Activated naive CD4-positive, alpha-beta T cell treated with anti-CD3 and anti-CD28 coated beads, Interleukin-2, amount 10 ng/mL, durations not matched to agents 7 days and 5 days (primary cell): Measurements from ENCODE around the gene ADCY6.

Source experiments
- CTCF ChIA-PET: fragments of 350-600 bp; sonication (Branson Sonifier 250); formaldehyde crosslinking; loops from one replicate; lab custom pipeline; 2021; ENCODE audit warnings: antibody characterized with exemption; lab: Charles Lee
- DNase-seq: peaks from one replicate; pipeline ENCODE4 v3.0.0-alpha.2; 2020
- H3K27ac Mint-ChIP-seq: one replicate; pipeline ENCODE4 v1.8.0; 2021; ENCODE audit warnings: mild to moderate bottlenecking, moderate library complexity, mixed read lengths
- H3K27me3 Mint-ChIP-seq: one replicate; pipeline ENCODE4 v1.8.0; 2021; ENCODE audit warnings: mild to moderate bottlenecking, mixed read lengths
- H3K36me3 Mint-ChIP-seq: one replicate; pipeline ENCODE4 v1.8.0; 2021; ENCODE audit warnings: mixed read lengths
- H3K4me1 Mint-ChIP-seq: one replicate; pipeline ENCODE4 v1.8.0; 2021; ENCODE audit warnings: mixed read lengths
- H3K4me3 Mint-ChIP-seq: one replicate; pipeline ENCODE4 v1.8.0; 2021; ENCODE audit warnings: mild to moderate bottlenecking, moderate library complexity, mixed read lengths
- H3K9me3 Mint-ChIP-seq: one replicate; pipeline ENCODE4 v1.8.0; 2021; ENCODE audit warnings: mixed read lengths

The ADCY6 gene

DNA sequence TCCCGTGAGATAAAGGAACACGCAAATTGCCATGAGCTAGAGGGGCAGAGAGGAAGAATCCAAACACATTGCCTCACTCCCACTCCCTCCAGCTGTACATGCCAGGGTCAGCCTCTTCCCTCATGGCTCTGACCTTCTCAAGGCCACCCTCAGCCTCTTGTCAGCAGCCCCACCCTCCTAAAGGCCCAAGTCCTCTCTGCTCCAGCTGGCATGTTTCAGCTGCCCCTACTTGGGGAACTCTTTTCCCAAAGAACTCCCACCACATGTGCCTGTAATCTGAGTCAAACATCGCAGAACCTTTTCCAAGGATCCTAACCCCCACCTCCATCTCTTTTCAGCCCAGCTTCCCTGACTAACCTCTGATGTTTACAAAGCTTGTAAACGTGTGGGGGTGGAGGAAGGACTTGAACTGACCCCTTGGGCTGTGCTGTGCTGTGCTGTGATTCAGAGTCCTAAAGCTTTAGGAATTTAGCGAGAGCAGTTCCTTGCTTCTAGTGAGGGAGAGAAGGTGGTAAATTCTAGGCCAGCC lies 22.1 kb upstream of the ADCY6 start:
- Mint-ChIP-seq H3K27ac (no peak overlapping the region), H3K4me1 (peaks cover 16% of the 10 kb centered on the region), H3K9me3 (no peaks in the 10 kb centered on the region), H3K27me3 (peaks cover 50% of the 10 kb centered on the region), H3K36me3 (no peaks in the 10 kb centered on the region), H3K4me3 (no peak overlapping the region)
- CTCF ChIA-PET = interaction anchor here (1.1 to 1.2 kb wide), 2 partner anchors 17 to 58 kb away, joined by 3 read pairs; no protein-coding TSS in a partner anchor
- no peak for DNase-seq

DNA sequence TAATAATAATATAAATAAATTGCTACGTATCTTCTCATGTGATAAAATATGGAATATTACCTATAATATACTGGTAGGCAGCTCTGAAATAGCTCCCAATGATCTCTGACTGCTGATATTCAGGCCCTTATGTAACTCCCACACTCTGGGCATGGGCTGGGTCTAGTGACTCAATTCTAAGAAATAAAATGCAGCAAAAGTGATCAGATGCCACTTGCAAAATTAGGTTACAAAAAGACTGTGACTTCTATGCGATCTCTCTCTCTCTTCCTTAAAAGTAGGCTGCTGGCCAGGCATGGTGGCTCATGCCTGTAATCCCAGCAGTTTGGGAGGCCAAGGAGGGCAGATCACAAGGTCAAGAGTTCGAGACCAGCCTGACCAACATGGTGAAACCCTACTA lies 19.1 kb upstream of the ADCY6 start:
- Mint-ChIP-seq H3K9me3 (no peaks in the 10 kb centered on the region), H3K27me3 (peaks cover 34% of the 10 kb centered on the region), H3K27ac (no peak overlapping the region), H3K4me1 (peaks cover 6% of the 10 kb centered on the region), H3K4me3 (no peak overlapping the region), H3K36me3 (no peaks in the 10 kb centered on the region)
- DNase-seq = no peak
- CTCF ChIA-PET = interaction anchor here (1.4 kb wide), 1 partner anchor 13 kb away, joined by 4 read pairs; no protein-coding TSS in a partner anchor

DNA sequence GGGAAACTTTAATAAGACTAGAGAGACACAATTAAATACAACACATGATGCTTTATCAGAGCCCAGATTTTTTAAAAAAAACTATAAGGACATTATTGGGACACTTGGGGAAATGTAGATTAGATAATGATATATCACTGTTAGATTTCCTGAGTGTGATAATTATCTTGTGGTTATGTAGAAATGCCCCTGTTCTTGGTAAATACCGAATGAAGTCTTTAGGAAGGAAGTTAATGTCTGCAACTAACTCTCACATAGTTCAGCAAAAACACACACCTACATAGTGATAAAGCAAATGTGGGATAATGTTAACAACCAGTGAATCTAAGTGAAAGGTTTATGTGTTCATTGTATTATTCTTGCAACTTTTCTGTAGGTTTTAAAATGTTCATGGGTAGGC lies 14.8 kb upstream of the ADCY6 start:
- CTCF ChIA-PET = interaction anchor here (2.6 kb wide), 1 partner anchor 9 kb away, joined by 14 read pairs; no protein-coding TSS in a partner anchor
- H3K27ac Mint-ChIP-seq = no peak overlapping the region
- peaks cover 11% of the 10 kb centered on the region for H3K27me3 Mint-ChIP-seq
- H3K9me3 Mint-ChIP-seq = no peaks in the 10 kb centered on the region
- H3K4me3 Mint-ChIP-seq = no peak overlapping the region
- no peaks in the 10 kb centered on the region for H3K36me3 Mint-ChIP-seq
- H3K4me1 Mint-ChIP-seq = peaks cover 6% of the 10 kb centered on the region
- DNase-seq = no peak

DNA sequence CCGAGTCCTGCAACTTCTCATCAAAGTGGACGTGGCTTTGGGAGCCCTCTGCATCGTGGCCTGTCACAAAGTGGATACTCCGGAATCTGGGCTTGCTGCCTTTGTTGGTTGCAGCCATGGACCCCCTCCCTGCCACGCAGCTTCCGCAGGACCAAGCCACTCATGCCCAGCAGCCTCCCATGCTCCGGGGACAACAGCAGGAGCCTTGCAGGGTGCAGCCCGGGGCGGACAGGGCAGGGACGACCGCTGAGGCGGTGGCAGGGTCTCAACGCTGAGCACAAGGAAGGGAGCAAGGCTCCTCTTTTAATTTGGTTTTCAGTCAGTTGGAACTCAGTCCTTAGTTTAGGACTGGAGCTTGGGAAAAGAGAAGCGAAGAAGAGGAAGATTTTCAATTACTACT lies 12.1 kb upstream of the ADCY6 start:
- Mint-ChIP-seq H3K9me3 (no peaks in the 10 kb centered on the region), H3K36me3 (no peaks in the 10 kb centered on the region), H3K4me1 (peaks cover 6% of the 10 kb centered on the region), H3K27me3 (peaks cover 11% of the 10 kb centered on the region), H3K27ac (no peak overlapping the region), H3K4me3 (no peak overlapping the region)
- DNase-seq = no peak
- CTCF ChIA-PET = no interaction called here

DNA sequence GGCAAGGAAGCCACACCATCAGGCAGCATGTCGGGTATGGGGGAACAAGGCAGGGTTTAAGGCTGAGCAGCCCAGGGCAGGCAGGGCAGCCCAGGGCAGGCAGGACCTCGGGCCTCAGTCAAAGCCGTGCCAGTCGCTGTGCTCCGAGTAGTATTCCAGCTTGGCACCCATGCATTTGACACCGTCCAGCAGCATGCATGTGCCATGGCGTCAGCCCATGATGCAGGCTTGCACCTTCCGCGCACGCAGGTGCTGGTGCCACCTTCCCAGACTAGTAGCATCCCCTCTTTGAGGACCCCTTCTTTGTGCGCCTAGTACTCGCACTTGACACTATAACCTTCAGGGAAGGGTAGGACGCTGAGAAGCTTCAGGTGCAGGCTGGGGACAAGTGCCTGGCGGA lies 11.6 kb upstream of the ADCY6 start:
- Mint-ChIP-seq H3K27ac (no peak overlapping the region), H3K4me1 (peaks cover 6% of the 10 kb centered on the region), H3K36me3 (no peaks in the 10 kb centered on the region), H3K27me3 (peaks cover 7% of the 10 kb centered on the region), H3K4me3 (no peak overlapping the region), H3K9me3 (no peaks in the 10 kb centered on the region)
- CTCF ChIA-PET = interaction anchor here (1.5 kb wide), 1 partner anchor 177 kb away, joined by 4 read pairs; the partner anchor contains the start of gene WNT1
- DNase-seq = no peak

DNA sequence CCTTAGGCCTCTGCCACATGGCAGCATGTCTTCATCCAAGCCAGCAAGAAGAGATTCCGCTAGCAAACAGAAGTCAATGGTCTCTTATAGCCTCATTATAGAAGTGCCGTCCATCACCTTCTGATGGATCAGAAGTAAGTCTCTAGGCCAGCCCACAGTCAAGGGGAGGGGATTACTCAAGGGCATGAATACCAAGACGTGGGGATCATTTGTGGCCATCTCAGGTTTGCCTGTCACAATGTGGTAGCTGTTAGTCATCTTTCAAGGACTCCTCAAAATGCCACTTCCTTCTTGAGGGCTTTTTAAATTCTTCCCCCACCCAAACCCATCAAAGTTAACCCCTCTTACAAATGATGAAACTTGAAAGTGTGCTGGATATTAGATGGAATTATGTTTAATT lies 8.1 kb upstream of the ADCY6 start:
- H3K4me1 Mint-ChIP-seq = no peaks in the 10 kb centered on the region
- H3K36me3 Mint-ChIP-seq = no peaks in the 10 kb centered on the region
- no peak overlapping the region for H3K27ac Mint-ChIP-seq
- H3K27me3 Mint-ChIP-seq = peaks cover 8% of the 10 kb centered on the region
- H3K4me3 Mint-ChIP-seq = no peak overlapping the region
- H3K9me3 Mint-ChIP-seq = no peaks in the 10 kb centered on the region
- CTCF ChIA-PET = interaction anchor here (0.6 to 7.3 kb wide), 11 partner anchors 12 to 632 kb away, joined by 3 to 187 read pairs (median 4); no protein-coding TSS in a partner anchor
- no peak for DNase-seq

DNA sequence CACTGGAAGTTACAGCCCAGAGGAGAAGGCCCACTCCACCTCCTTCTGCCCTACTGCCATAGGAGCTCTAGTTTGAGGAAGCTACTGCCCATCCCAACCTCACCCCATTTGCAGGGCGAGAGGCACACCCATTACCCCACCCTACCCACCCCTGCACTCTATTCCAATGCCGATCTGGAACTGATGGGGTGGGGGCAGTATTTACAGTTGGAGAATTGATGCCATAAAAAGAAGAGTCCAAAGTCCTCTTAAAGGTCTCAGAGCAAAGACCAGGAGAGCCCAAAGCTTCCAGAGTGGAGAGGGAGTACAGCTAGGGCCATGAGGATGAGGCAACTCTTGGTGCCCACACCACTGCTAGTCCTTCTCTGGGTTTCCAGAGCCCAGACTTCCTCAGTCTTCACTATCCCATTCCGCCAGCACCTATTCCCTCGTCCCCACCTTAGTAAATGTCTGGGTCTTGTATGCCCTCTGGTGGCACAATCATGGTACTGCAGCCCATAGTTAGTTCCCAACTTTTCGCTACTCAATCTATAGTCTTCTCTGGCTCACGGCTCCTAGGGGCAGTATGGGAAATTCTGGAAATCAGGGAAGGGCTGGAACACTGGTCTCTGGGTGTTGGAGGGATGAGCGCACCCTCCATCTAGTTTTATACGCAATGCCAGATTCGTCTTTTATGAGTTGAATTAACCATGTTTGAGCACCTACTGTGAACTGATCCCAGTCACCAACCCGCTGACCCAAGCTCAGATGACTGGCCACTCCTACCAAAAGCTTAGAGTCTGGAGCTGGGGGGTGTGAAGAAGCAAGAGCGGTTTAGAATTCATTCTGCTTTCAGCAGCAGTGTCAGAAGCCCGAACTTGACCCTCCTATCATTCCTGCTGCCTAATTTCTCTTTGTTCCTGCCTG lies 6.9 kb upstream of the ADCY6 start:
- Mint-ChIP-seq H3K36me3 (no peaks in the 10 kb centered on the region), H3K4me1 (no peaks in the 10 kb centered on the region), H3K27me3 (peaks cover 8% of the 10 kb centered on the region), H3K4me3 (no peak overlapping the region), H3K27ac (no peak overlapping the region), H3K9me3 (no peaks in the 10 kb centered on the region)
- CTCF ChIA-PET = interaction anchor here (1.0 to 7.3 kb wide), 25 partner anchors 8 to 631 kb away, joined by 3 to 187 read pairs (median 5); partner anchors contain the start of gene DDX23
- DNase-seq = peak; percentile 72

DNA sequence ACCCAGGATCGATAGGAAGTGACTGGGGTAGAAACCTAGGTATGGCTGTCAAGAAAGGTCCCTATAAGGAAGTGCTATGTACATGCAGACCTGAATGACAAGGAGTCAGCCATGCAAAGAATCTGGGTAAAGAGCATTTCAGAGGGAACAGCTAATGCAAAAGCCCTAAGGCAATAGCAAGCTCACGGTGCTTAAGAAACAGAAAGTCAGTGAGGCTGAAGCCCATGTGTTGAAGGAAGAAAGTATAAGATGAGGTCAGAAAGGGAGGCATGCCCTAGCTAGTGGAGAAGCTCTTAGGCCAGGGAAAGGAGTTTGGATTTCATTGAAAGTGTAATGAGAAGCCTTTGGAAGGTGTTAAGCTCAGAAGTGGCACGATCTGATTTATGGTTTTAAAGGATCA lies 6.0 kb upstream of the ADCY6 start:
- no peaks in the 10 kb centered on the region for H3K9me3 Mint-ChIP-seq
- H3K27ac Mint-ChIP-seq = no peak overlapping the region
- no peaks in the 10 kb centered on the region for H3K36me3 Mint-ChIP-seq
- DNase-seq = no peak
- peaks cover 17% of the 10 kb centered on the region for H3K27me3 Mint-ChIP-seq
- CTCF ChIA-PET = interaction anchor here (0.6 to 7.3 kb wide), 22 partner anchors 7 to 252 kb away, joined by 3 to 187 read pairs (median 5); partner anchors contain the start of gene DDX23
- no peaks in the 10 kb centered on the region for H3K4me1 Mint-ChIP-seq
- H3K4me3 Mint-ChIP-seq = no peak overlapping the region

DNA sequence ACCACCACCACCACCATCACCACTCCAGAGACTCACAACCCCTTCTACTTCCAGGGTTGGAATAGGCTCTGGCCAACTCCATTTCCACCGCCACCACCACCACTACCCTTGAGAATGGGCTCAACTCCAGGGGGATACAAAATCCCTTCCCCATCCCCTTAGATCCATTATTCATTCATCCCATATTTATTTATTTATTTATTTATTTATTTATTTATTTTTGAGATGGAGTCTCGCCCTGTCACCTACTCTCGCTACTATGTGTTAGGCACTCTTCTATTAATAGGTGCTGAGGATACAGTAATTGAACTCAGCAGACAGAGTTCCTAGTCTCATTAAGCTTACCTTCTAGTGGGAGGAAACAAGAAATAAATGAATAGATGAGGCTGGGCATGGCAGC lies 4.8 kb upstream of the ADCY6 start:
- Mint-ChIP-seq H3K36me3 (no peaks in the 10 kb centered on the region), H3K27ac (no peak overlapping the region)

DNA sequence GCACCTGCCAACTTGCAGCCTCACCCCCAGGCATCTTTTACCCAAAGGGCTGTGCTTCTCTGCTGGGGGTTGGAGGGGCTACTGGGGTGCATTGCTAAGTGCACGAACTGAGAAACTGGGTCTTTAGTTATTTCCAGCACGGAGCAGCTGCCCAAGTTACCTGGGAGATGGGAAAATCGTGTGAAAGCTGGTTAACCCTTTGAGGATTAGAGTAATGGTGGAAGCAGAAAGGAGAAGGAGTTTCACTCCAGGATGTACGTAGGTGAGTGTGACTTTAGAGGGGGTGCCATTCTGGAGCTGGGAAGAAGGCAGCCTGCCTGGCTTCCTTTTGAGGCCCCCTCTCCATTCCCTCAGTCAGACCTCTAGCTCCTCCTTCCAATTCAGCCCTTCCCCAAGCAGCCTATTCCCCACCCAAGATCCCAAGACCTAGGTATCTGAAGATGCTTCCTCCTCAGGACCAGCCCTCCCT lies 1.0 kb upstream of the ADCY6 start:
- H3K27me3 Mint-ChIP-seq = peaks cover 64% of the 10 kb centered on the region
- no peak overlapping the region for H3K27ac Mint-ChIP-seq

More for the DNA sequence above, 4.8 kb upstream of the ADCY6 start:
- DNase-seq = no peak
- CTCF ChIA-PET = interaction anchor here (0.7 to 7.3 kb wide), 9 partner anchors 8 to 156 kb away, joined by 3 to 187 read pairs (median 4); no protein-coding TSS in a partner anchor
- Mint-ChIP-seq H3K4me1 (peaks cover 2% of the 10 kb centered on the region), H3K9me3 (no peaks in the 10 kb centered on the region), H3K27me3 (peaks cover 29% of the 10 kb centered on the region), H3K4me3 (no peak overlapping the region)

DNA sequence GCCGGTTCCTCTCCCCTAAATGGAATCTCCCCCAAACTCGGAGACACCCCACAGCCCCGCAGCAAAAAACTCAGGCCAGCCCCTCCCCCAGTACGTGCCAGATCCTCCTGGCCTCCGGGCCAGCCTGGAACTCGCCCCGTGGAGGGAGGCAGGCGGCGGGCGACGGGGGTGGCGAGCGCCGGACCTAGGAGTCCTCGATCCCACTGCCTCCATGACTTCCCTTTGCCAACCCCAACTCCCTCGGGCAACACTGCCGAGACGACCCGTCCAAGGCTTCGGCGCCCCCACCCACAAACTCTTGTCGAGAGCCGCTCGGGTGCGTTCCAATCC lies 400 bp downstream of the ADCY6 start:
- Mint-ChIP-seq H3K4me1 (peaks cover 2% of the 10 kb centered on the region), H3K27ac (no peak overlapping the region)

More for the DNA sequence above, 1.0 kb upstream of the ADCY6 start:
- DNase-seq = no peak
- Mint-ChIP-seq H3K36me3 (no peaks in the 10 kb centered on the region), H3K9me3 (no peaks in the 10 kb centered on the region), H3K4me3 (no peak overlapping the region), H3K4me1 (peaks cover 2% of the 10 kb centered on the region)
- CTCF ChIA-PET = interaction anchor here (1.0 to 1.2 kb wide), 2 partner anchors 63 to 246 kb away, joined by 3 read pairs; no protein-coding TSS in a partner anchor

DNA sequence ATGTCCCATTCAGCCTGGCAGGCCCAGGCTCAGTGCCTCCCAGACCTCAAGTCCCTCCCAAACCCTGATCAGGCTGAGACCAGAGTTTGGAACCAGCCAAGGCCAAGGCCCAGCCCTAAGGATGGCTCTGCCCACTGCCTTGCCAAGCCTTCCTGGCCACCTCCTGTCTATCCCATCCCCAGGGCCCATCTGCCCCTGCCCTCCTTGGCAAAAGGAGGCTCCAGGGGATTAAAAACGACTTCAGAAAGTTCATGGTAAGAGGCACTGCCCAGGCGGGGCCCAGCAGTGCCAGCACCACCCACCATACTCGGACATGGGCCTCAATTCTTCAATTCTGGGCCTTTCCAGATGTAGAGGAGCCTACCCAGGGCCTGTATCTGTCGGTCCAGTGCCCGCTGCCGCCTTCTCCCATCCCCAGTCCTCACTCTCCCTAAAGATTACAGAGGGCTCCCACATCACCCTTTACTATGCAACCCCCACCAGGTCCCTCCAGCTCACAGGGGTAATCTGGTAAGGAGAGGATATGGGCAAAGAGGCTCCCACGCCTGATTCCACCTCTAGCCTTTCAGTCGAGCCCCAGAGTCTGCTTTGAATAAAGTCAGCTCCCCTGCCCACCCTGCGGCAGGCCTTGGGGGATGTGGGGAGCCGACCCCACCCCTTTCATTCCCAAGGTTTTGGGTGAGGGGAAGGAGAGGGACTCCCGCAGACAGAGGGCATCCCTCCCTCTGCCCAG lies 932 bp downstream of the ADCY6 start:
- H3K27ac Mint-ChIP-seq = no peak overlapping the region
- CTCF ChIA-PET = interaction anchor here (1.0 kb wide), 1 partner anchor 8 kb away, joined by 5 read pairs; no protein-coding TSS in a partner anchor
- no peak for DNase-seq
- H3K36me3 Mint-ChIP-seq = no peaks in the 10 kb centered on the region
- H3K27me3 Mint-ChIP-seq = peaks cover 63% of the 10 kb centered on the region
- no peaks in the 10 kb centered on the region for H3K9me3 Mint-ChIP-seq
- peaks cover 2% of the 10 kb centered on the region for H3K4me1 Mint-ChIP-seq
- H3K4me3 Mint-ChIP-seq = no peak overlapping the region

More for the DNA sequence above, 400 bp downstream of the ADCY6 start:
- no peak for DNase-seq
- Mint-ChIP-seq H3K27me3 (peaks cover 62% of the 10 kb centered on the region), H3K9me3 (no peaks in the 10 kb centered on the region), H3K36me3 (no peaks in the 10 kb centered on the region), H3K4me3 (peak overlapping the region; percentile 57)
- CTCF ChIA-PET = no interaction called here

DNA sequence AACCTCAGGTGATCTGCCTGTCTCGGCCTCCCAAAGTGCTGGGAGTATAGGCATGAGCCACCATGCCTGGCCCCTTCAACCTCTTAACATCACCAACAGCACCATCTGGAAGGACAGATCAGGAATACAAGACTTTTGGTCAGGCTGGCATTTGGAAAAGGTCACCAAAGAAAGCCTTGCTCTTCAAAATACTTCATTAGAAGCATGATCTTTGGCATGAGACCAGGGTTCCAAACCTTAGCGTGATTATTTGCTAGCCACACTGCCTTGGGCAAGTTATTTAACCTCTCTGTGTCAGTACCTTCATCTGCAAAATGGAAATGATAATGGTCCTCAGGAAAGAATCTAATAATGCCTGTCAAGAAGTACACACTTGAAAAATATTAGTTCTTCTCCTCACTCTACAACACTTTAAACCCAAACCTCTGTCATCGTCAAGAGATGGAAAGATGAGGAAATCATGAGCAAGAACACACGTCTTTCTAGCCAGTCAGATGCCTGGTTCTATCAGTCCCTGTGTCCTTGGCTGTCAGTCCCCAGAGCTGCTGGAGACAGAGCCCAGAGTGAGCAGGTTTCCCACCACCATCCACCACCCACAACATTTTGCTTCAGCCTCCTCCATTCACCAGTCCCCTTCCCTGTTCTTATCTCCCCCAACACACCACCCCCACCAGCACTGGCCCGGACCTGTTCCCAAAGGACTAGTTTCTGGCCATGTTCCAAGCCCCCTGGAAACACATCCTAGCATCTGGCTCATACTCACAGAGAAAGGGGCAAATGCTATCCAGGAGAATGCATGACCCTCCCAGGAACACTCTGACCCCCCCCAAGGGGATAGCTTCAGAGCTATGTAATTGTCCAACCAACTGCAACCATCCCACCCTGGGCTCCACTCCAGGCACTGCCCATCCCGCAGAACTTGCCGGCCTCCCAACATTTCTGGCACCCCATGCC lies 2.0 kb downstream of the ADCY6 start:
- H3K4me1 Mint-ChIP-seq = peaks cover 2% of the 10 kb centered on the region
- peaks cover 68% of the 10 kb centered on the region for H3K27me3 Mint-ChIP-seq
- no peaks in the 10 kb centered on the region for H3K36me3 Mint-ChIP-seq
- no peak for DNase-seq
- CTCF ChIA-PET = interaction anchor here (1.0 to 2.4 kb wide), 2 partner anchors 8 to 9 kb away, joined by 5 to 13 read pairs; no protein-coding TSS in a partner anchor
- H3K27ac Mint-ChIP-seq = no peak overlapping the region
- no peak overlapping the region for H3K4me3 Mint-ChIP-seq
- no peaks in the 10 kb centered on the region for H3K9me3 Mint-ChIP-seq
